GM18907 (cell line): ENCODE results near the gene MAP4K4.

ENCODE experiments used
- ATAC-seq: cut with Tn5 transposase; IDR thresholded peaks from one replicate; pipeline ENCODE4 v1.9.1; 2021; ENCODE audit warnings: mild to moderate bottlenecking, moderate library complexity; ENCODE audit not compliant: unreplicated experiment

MAP4K4 gene

GRCh38 chr2:101718993-101719571 lies 21.6 kb downstream of the MAP4K4 start:
- ATAC-seq, result peak; percentile 46

DNA sequence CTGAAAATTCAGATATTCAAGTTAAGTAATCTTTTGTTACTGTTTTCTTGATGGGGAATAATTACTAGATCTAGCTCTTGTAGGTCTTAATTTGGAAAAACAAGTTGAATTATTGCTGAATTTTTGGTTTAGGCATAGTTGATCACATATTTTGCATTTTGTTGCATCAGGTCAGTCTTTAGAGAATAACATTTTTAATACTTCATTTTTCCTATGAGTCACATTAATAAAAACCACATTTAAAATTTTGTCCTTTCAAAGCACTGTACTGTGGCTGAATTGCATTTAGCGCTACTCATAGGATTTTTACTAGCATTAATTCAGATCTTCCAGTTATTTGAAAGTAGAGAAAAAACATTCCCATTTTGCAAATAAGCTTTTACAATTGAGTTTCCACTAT lies 23.2 kb downstream of the MAP4K4 start:
- ATAC-seq, result no peak

- no peak for ATAC-seq
These were observed 25.4 kb downstream of the MAP4K4 start for GRCh38 chr2:101722864-101723263.

DNA sequence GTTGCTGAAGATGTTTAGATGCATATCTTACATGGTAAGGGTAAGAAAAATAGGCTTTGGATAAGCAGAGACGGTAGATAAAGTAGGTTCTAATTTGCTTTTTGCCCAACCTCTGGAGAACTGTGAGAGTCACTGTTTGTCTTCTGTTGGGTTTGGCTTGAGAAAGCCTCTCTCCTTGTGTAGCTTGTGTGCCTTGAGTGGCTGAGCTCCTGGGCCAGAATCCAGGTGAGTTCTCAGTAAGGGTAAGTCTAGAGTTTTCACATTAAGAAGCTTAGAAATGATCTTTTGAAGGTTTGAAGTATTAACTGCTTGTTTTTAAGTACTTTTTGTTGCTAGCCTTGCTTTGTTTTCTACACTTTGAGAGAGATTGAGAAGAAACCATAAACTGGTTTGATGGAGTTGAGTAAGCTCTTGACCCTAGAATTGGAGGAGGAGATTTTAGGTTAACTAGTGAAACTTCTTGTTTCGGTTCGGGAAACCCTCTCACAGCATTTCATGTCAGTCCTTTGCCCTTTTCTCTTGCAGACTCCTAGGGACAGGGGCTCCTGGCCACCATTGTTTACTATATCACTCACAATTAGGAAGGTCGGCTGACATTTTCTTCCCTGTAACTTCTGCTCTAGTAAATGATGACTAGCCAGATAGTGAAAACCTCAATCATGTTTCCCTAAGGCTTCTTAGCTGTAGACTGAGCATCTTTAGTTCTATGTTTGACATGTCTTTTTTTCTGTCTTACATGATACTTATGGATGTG lies 26.0 kb downstream of the MAP4K4 start:
- ATAC-seq, result no peak

DNA sequence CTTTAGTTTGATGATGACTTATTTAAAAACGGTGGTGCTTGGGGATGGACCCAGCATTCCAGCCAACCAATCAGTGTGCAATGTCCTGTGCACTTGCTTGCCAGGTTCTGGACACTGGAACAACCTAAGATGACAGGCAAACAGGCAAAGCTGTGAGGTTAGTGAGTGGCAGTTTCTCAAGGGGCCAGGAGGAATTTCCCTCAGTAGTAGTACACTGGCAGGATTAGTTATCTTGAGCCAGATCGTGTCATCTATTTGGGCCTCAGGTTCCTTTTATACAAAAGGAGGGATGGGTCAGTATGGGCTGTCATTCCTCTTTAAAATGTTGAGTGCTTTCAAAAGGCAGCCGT lies 26.6 kb downstream of the MAP4K4 start:
- ATAC-seq, result no peak

- no peak for ATAC-seq
These were observed 27.5 kb downstream of the MAP4K4 start for GRCh38 chr2:101725038-101725437.

- no peak for ATAC-seq
These were observed 28.1 kb downstream of the MAP4K4 start for GRCh38 chr2:101725515-101726192.

DNA sequence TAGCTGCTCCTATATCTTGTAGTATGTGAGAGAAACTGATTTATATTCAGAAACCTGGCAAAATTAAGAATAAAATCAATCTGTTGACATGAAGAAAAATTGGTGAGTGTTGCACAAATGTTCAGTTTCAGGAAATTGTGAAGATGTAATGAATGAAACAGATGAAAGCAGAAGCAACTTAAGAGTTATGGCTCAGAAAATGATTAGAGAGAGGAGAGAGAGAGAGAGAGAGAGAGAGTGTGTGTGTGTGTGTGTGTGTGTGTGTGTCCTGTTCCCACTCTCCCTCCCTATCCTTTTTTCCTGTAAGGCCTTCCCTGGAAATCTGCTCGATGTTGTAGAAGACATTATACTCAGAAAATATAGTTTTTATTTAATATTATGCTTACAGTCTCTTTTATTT lies 31.4 kb downstream of the MAP4K4 start:
- ATAC-seq, result no peak

DNA sequence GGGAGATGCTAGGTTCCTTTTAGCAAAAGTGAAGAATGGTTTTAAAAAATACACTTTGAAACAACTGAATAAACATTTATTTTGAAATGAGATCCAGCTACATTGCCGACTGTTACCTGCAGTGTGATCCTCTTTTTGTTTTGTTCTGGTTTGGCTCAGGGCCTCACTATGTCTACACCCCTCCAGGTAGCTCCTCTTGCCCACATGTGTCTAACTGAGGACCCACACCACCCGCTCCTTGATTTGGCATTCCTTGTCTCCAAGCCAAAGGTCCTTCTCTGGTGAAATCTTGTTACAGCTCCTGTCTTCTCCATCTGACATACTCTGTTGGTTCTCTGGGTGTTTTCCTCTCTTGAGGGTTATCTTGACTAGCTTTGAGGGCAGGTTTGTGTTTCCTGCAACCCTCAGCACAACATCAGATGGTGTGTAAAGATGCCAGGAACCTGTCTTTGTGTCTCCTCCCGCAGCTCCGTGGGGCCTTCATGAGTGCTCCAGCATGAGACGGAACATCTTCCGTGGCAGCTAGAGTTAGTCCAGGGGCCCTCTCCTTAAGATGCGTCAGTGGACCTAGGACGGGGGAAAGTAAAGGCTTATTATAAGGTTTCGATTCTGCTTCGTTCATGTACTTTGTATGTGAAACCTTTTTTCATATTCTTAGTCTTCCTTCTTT lies 32.1 kb downstream of the MAP4K4 start:
- no peak for ATAC-seq

GRCh38 chr2:101731221-101732054 lies 33.9 kb downstream of the MAP4K4 start:
- ATAC-seq, result no peak

- no peak for ATAC-seq
These were observed 34.7 kb downstream of the MAP4K4 start for GRCh38 chr2:101732199-101732598.

- no peak for ATAC-seq
These were observed 35.3 kb downstream of the MAP4K4 start for GRCh38 chr2:101732773-101733256.

GRCh38 chr2:101733257-101733993 lies 35.9 kb downstream of the MAP4K4 start:
- ATAC-seq, result no peak

- no peak for ATAC-seq
These were observed 37.1 kb downstream of the MAP4K4 start for GRCh38 chr2:101734505-101735165.

GRCh38 chr2:101735166-101735533 lies 37.6 kb downstream of the MAP4K4 start:
- ATAC-seq, result no peak

- ATAC-seq, result no peak
These were observed 38.7 kb downstream of the MAP4K4 start for GRCh38 chr2:101736233-101736632.

DNA sequence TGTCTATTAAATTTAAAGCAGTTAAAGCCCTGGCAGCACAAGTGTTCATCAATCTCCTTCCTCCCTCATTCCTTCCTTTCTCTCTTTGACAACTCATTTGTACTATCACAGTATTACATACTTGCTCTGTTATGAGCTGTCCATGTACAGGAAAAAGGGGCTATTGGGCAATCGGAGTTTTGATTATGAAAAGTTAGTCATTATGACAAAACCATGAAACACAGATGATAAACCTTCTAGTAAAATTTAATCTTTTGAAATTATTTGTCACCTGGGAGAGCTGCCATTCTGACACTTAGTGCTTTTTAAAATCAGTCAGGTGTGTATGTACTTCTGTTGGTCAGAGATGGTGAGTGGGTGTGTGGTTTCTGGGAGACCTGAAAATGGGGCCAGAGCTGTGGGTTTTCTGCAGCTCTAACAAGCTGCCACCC lies 39.4 kb downstream of the MAP4K4 start:
- peak; percentile 52 for ATAC-seq

DNA sequence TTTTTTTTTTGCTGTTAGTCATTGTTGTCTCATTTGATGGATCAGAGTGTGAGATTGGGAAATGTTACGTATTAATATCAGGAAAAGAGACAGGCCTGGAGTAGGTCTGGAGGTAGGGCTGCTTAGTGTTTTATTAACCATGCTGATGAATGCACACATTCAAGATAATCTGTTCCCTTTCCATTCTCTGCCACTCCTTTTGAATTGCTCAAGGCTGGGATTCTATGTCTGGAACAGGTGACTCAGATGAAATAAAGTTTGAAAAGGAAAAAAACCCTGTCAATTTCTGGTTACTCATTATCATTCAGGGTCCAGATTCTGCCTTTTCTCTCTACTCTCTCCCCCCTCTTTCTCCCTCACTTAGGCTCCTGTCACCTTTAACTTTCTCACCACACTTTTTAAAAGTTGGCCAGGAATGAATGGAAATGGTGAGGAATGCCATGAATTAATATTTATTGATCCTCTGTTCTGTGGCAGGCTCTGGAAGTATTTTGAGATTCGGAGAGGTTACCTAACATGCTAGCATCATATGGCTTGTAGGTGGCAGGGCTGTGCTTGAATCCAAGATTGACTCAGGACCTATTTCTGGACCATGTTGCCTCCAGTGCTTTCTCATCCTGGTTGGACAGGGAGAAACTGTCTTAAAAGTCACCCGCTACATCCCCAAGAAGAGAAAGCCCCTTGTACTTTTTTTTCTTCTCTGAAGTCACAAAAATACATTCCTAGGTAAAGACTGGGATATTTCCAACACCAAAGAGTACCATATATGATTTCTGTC lies 40.2 kb downstream of the MAP4K4 start:
- ATAC-seq, result no peak

DNA sequence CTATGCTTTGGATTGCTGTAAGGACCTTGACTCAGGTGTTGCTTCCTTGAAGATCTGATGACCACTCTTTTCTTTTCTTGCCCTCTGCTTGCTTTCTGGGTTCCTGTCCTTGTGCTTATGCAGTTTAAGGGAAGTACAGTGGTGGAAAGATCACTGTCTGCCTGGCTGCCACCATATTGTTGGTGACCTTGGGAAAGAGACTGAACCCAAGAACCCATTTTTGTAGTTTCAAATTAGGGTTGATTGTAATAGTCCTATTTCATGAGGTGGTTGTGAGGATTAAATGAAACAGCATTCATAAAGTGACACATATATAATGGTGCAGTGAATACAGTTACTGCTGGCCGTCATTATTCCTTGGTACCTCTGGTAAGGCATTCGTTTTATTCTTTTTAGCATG lies 41.1 kb downstream of the MAP4K4 start:
- no peak for ATAC-seq
